ENCODE results near the gene UFC1. TPM values are rescaled to one million over a fixed set of nuclear protein-coding genes. Genes with fewer than 3 reads are reported as not detected.

UFC1 gene
- total and polyA plus RNA-seq, 2 experiments from 2014 or later = 57.5 to 77.0 TPM

- DNase-seq (ENCODE audit: low spot score) = no peak
- Histone ChIP-seq H3K4me1 (ENCODE audit: insufficient read depth) (peaks cover 12% of the 10 kb centered on the region), H3K36me3 (ENCODE audit: insufficient read depth) (peaks cover 36% of the 10 kb centered on the region), H3K9me2 (ENCODE audit: insufficient read depth) (no peaks in the 10 kb centered on the region; the same call in 1 of the 2 replicates), H4K20me1 (replicated peaks; ENCODE audit: insufficient read depth) (no peaks in the 10 kb centered on the region; the same call in none of the 2 replicates), H2AFZ (no peak overlapping the region), H3K79me2 (replicated peaks; ENCODE audit: insufficient read depth) (peaks cover 68% of the 10 kb centered on the region), H3K4me2 (no peak overlapping the region), H3K27ac (ENCODE audit: low read depth) (no peak overlapping the region), H3K27me3 (ENCODE audit: insufficient read depth) (no peaks in the 10 kb centered on the region), H3F3A (replicated peaks; ENCODE audit: low read depth) (peaks cover 20% of the 10 kb centered on the region), H3K4me3 (no peak overlapping the region)
- no peak overlapping the region for H3K4me3 Mint-ChIP-seq
- peaks cover 20% of the 10 kb centered on the region for H3K4me1 Mint-ChIP-seq
- H3K36me3 Mint-ChIP-seq (ENCODE audit: low read depth) = peaks cover 57% of the 10 kb centered on the region
- H3K27me3 Mint-ChIP-seq (ENCODE audit: insufficient read depth, low read depth, poor library complexity) = peaks cover 7% of the 10 kb centered on the region
- H3K27ac Mint-ChIP-seq = no peak overlapping the region
- TF ChIP-seq EZH2phosphoT487 (IDR thresholded peaks at IDR 0.05; ENCODE audit: unreplicated experiment) (no peak), CTCF (conservative IDR thresholded peaks at IDR 0.05; ENCODE audit: low read depth in 2 of 2) (no peak), STAT1 (IDR thresholded peaks at IDR 0.05; ENCODE audit: unreplicated experiment) (no peak), POLR2AphosphoS5 (IDR thresholded peaks at IDR 0.05; ENCODE audit: low read depth) (no peak)
- no peaks in the 10 kb centered on the region for H3K9me3 Mint-ChIP-seq
- no peak for ATAC-seq
Observed at GRCh38 chr1:161127649-161128048, 26.1 kb upstream of the UFC1 start.

GRCh38 chr1:161128591-161129420 is 25.0 kb upstream of the UFC1 start:
- Histone ChIP-seq H4K20me1 (replicated peaks; ENCODE audit: insufficient read depth) (no peaks in the 10 kb centered on the region; the same call in none of the 2 replicates), H3K9me2 (ENCODE audit: insufficient read depth) (no peaks in the 10 kb centered on the region; the same call in 1 of the 2 replicates), H3F3A (replicated peaks; ENCODE audit: low read depth) (peaks cover 23% of the 10 kb centered on the region), H2AFZ (no peak overlapping the region), H3K4me1 (ENCODE audit: insufficient read depth) (peaks cover 14% of the 10 kb centered on the region), H3K36me3 (ENCODE audit: insufficient read depth) (peaks cover 25% of the 10 kb centered on the region), H3K27me3 (ENCODE audit: insufficient read depth) (no peaks in the 10 kb centered on the region), H3K27ac (ENCODE audit: low read depth) (no peak overlapping the region), H3K4me3 (no peak overlapping the region), H3K79me2 (replicated peaks; ENCODE audit: insufficient read depth) (peaks cover 71% of the 10 kb centered on the region), H3K4me2 (no peak overlapping the region)
- Mint-ChIP-seq H3K4me1 (peaks cover 20% of the 10 kb centered on the region), H3K27me3 (ENCODE audit: insufficient read depth, low read depth, poor library complexity) (peaks cover 3% of the 10 kb centered on the region), H3K36me3 (ENCODE audit: low read depth) (peaks cover 46% of the 10 kb centered on the region), H3K27ac (no peak overlapping the region), H3K9me3 (no peaks in the 10 kb centered on the region), H3K4me3 (no peak overlapping the region; the same call in 2 of the 3 replicates)
- no peak for DNase-seq (ENCODE audit: low spot score)
- ATAC-seq = no peak
- TF ChIP-seq POLR2AphosphoS5 (IDR thresholded peaks at IDR 0.05; ENCODE audit: low read depth) (no peak), EZH2phosphoT487 (IDR thresholded peaks at IDR 0.05; ENCODE audit: unreplicated experiment) (no peak), ETS1 (IDR thresholded peaks at IDR 0.05) (no peak), JUNB (IDR thresholded peaks at IDR 0.05; ENCODE audit: unreplicated experiment) (no peak), NANOG (IDR thresholded peaks at IDR 0.05; ENCODE audit: borderline replicate concordance) (no peak), CTCF (conservative IDR thresholded peaks at IDR 0.05; ENCODE audit: low read depth in 2 of 2) (no peak), ZNF462 (CRISPR knock-in tag; IDR thresholded peaks at IDR 0.05) (no peak)
